ENCODE data around the gene RFX2.

DNA sequence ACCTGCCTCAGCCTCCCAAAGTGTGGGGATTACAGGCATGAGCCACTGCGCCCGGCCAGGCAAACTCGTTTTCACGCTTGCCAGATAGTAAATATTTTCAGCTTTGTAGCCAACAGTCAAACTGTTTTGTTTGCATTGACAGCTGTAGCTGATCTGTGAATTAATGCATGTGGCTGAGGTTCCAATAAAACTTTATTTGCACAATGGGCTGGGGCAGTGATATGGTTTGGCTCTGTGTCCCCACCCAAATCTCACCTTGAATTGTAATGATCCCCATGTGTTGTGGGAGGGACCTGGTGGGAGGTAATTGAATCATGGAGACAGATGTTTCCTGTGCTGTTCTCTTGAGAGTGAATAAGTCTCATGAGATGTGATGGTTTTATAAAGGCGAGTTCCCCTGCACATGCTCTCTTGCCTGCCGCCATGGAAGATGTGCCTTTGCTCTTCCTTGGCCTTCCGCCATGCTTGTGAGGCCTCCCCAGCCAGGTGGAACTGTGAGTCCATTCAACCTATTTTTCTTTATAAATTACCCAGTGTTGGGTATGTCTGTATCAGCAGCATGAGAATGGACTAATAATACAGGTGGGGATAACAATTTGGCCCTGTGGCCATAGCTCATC lies 110.0 kb downstream of the RFX2 start:
- TF ChIP-seq EZH2 (IDR thresholded peaks at IDR 0.05; ENCODE audit: insufficient read depth, low read length): no peak
- TF ChIP-seq, protein P1, sequence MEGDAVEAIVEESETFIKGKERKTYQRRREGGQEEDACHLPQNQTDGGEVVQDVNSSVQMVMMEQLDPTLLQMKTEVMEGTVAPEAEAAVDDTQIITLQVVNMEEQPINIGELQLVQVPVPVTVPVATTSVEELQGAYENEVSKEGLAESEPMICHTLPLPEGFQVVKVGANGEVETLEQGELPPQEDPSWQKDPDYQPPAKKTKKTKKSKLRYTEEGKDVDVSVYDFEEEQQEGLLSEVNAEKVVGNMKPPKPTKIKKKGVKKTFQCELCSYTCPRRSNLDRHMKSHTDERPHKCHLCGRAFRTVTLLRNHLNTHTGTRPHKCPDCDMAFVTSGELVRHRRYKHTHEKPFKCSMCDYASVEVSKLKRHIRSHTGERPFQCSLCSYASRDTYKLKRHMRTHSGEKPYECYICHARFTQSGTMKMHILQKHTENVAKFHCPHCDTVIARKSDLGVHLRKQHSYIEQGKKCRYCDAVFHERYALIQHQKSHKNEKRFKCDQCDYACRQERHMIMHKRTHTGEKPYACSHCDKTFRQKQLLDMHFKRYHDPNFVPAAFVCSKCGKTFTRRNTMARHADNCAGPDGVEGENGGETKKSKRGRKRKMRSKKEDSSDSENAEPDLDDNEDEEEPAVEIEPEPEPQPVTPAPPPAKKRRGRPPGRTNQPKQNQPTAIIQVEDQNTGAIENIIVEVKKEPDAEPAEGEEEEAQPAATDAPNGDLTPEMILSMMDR (IDR thresholded peaks at IDR 0.05; ENCODE audit: insufficient read depth, low read depth, low read length): no peak
